A549 (cell line): Measurements from ENCODE around the gene ZNF808. TPM values are rescaled to one million over a fixed set of nuclear protein-coding genes. Genes with fewer than 3 reads are reported as not detected.
"Not testable (repeated sequence)": the region's sequence is repeated elsewhere in the genome, so short reads cannot be mapped to it uniquely, and the experiment has no call there.

ENCODE experiments used
- ATAC-seq, 2 experiments: fragments of 200-7000 bp in 1 of 2; fragments of >200 bp in 1 of 2; cut with Nextera tagmentation in 1 of 2; cut with Tn5 transposase in 1 of 2; 3 replicates each; pipeline versions ENCODE4 v1.8.0 to v1.9.1; 2018 to 2020; ENCODE audit warnings: mild to moderate bottlenecking in 1 of 2, moderate library complexity in 1 of 2
- CTCF ChIA-PET: fragments of 300-600 bp; sonication (Branson Sonifier 250); formaldehyde crosslinking; extraction: SDS; loops from one replicate; lab custom pipeline; 2021; ENCODE audit warnings: antibody characterized with exemption, inconsistent platforms; lab: Yijun Ruan, JAX
- POLR2A ChIA-PET: fragments of 350-600 bp; formaldehyde crosslinking; extraction: SDS; loops from one replicate; lab custom pipeline; 2021; ENCODE audit warnings: antibody characterized with exemption, inconsistent platforms; lab: Yijun Ruan, JAX
- DNase-seq, 2 experiments: peaks; one replicate each; pipeline versions ENCODE4 v3.0.0 to v3.0.0-alpha.2; 2011 to 2016; ENCODE audit warnings: low read depth in 1 of 2, low spot score in 1 of 2
- FAIRE-seq: peaks from 2 replicates; lab custom pipeline; 2011; peaks lifted over from hg19 to GRCh38; lab: Jason Lieb, UNC
- H3K27ac ChIP-seq, 2 experiments: fragments of >200 bp; sonication (Bioruptor Twin); formaldehyde crosslinking; 3 replicates each; pipeline ENCODE4 v1.5.1; 2016 to 2017
- H3K4me1 ChIP-seq: fragments of >200 bp; sonication (Bioruptor Twin); formaldehyde crosslinking; 3 replicates; pipeline ENCODE4 v1.6.1; 2016
- H3K4me2 ChIP-seq: fragments of >200 bp; sonication (Bioruptor Twin); formaldehyde crosslinking; 3 replicates; pipeline ENCODE4 v1.6.1; 2016
- H3K4me3 ChIP-seq: fragments of >200 bp; sonication (Bioruptor Twin); formaldehyde crosslinking; 3 replicates; pipeline ENCODE4 v1.5.1; 2016
- H3K9me3 ChIP-seq: fragments of >200 bp; sonication (Bioruptor Twin); formaldehyde crosslinking; 3 replicates; pipeline ENCODE4 v1.6.1; 2016
- CHD4 ChIP-seq: fragments of 200-600 bp; sonication (generic); IDR thresholded peaks from 2 replicates; pipeline ENCODE4 v1.6.1; 2016; ENCODE audit warnings: antibody characterized with exemption, mild to moderate bottlenecking, borderline replicate concordance
- EP300 ChIP-seq, 2 experiments: fragments of >200 bp; sonication (Bioruptor Twin); formaldehyde crosslinking; IDR thresholded peaks; 2 replicates in 1 of 2; 3 replicates in 1 of 2; pipeline ENCODE4 v1.6.1; 2016 to 2017
- FOSL2 ChIP-seq, 2 experiments: fragments of 450-650 bp in 1 of 2; fragments of >200 bp in 1 of 2; sonication (Bioruptor Twin) in 1 of 2; formaldehyde crosslinking; IDR thresholded peaks; 2 replicates each; pipeline versions ENCODE4 v1.5.0 to v1.6.1; 2016 to 2020; ENCODE audit warnings: mild to moderate bottlenecking in 1 of 2, moderate library complexity in 1 of 2
- HOXA7 ChIP-seq: fragments of 250-450 bp; sonication (Bioruptor Pico); IDR thresholded peaks from 2 replicates; pipeline ENCODE4 v1.5.0; 2020; ENCODE audit warnings: mild to moderate bottlenecking, moderate library complexity
- MYC ChIP-seq: IDR thresholded peaks from 2 replicates; pipeline ENCODE4 v1.6.1; 2012; ENCODE audit warnings: mild to moderate bottlenecking, inconsistent platforms, low read length, improper control_type of control experiment, borderline replicate concordance
- NR3C1 ChIP-seq: fragments of >200 bp; sonication (Bioruptor Twin); formaldehyde crosslinking; IDR thresholded peaks from 3 replicates; pipeline ENCODE4 v1.6.1; 2017
- POLR2A ChIP-seq: IDR thresholded peaks from 2 replicates; pipeline ENCODE4 v1.6.1; 2012; ENCODE audit warnings: mild to moderate bottlenecking, low read length
- RAD21 ChIP-seq, 2 experiments: fragments of >200 bp in 1 of 2; sonication (Bioruptor Twin) in 1 of 2; formaldehyde crosslinking in 1 of 2; IDR thresholded peaks in 1 of 2; conservative IDR thresholded peaks in 1 of 2; 2 replicates in 1 of 2; 3 replicates in 1 of 2; pipeline ENCODE4 v1.6.1; 2012 to 2018; ENCODE audit warnings: inconsistent platforms in 1 of 2
- SREBF2 ChIP-seq: fragments of 450-650 bp; IDR thresholded peaks from 2 replicates; pipeline ENCODE4 v1.6.1; 2014; ENCODE audit warnings: mild to moderate bottlenecking, moderate library complexity
- USF2 ChIP-seq: fragments of 450-650 bp; IDR thresholded peaks from 2 replicates; pipeline ENCODE4 v1.6.1; 2014; ENCODE audit warnings: antibody characterized with exemption
- ZC3H11A ChIP-seq: fragments of 450-650 bp; IDR thresholded peaks from 2 replicates; pipeline ENCODE4 v1.6.1; 2014; ENCODE audit warnings: antibody characterized with exemption, mild to moderate bottlenecking
- WGBS: methylation state at CpG from one replicate; pipeline ENCODE4 v1.1.6; 2017; ENCODE audit errors: missing lambda C conversion rate; 5-methylcytosine and 5-hydroxymethylcytosine counted together
- polyA plus RNA-seq, 4 experiments: library from polyadenylated mRNA; depleted of rRNA in 3 of 4; stranded (reverse); fragments of >200 nt; fragmentation: RNase III in 1 of 4; extraction: RNeasy Plus Mini Kit Qiagen cat#74134 plus additional on column Dnase treatment in 1 of 4; gene quantifications; 2 replicates in 3 of 4; 3 replicates in 1 of 4; pipeline ENCODE4 v1.2.3, GENCODE V29; 2011 to 2017
- TF ChIP-seq, protein P1 (sequence below): fragments of 250-450 bp; sonication (Bioruptor Pico); IDR thresholded peaks from 2 replicates; pipeline ENCODE4 v1.5.0; 2021; ENCODE audit warnings: mild to moderate bottlenecking, moderate library complexity, borderline replicate concordance
- TF ChIP-seq, protein P2 (sequence below): IDR thresholded peaks from 2 replicates; pipeline ENCODE4 v1.6.1; 2012; ENCODE audit warnings: low read depth, borderline replicate concordance
- TF ChIP-seq, protein P3 (sequence below): IDR thresholded peaks from 2 replicates; pipeline ENCODE4 v1.6.1; 2012
- TF ChIP-seq, protein P4 (sequence below): fragments of 200-600 bp; sonication (generic); IDR thresholded peaks from 2 replicates; pipeline ENCODE4 v1.6.1; 2016; ENCODE audit warnings: antibody characterized with exemption, mild to moderate bottlenecking, moderate library complexity

Gene ZNF808
- polyA plus RNA-seq, 2 of the 4 experiments (the other 2 are of a cell fraction), result 0.22 to 0.45 TPM

- H3K4me1 ChIP-seq, result no peaks in the 10 kb centered on the region
- no peak overlapping the region for H3K4me2 ChIP-seq
- ChIA-PET POLR2A (no interaction called here), CTCF (interaction anchor here (0.8 kb wide), 1 partner anchor 8 kb away, joined by 3 read pairs; no protein-coding TSS in a partner anchor)
- DNase-seq, result no peak
- H3K27ac ChIP-seq, result no peak overlapping the region
- WGBS, result 40% methylated on average over 5 of the region's 5 CpGs
- peaks cover 55% of the 10 kb centered on the region for H3K9me3 ChIP-seq
- no peak for FAIRE-seq
- TF ChIP-seq RAD21 (conservative IDR thresholded peaks at IDR 0.05 in 1 of 2, IDR thresholded peaks at IDR 0.05 in 1 of 2), result no peak
- no peak for TF ChIP-seq CHD4
- ATAC-seq, result no peak
- H3K4me3 ChIP-seq, result no peak overlapping the region
Measured at GRCh38 chr19:52533901-52534300, 6.4 kb downstream of the ZNF808 start.

GRCh38 chr19:52535385-52535770 is 7.9 kb downstream of the ZNF808 start:
- DNase-seq, FAIRE-seq, H3K4me1 ChIP-seq, ATAC-seq, H3K27ac ChIP-seq, POLR2A ChIA-PET, CTCF ChIA-PET, H3K4me2 ChIP-seq, H3K4me3 ChIP-seq: not testable (repeated sequence)
- 86% methylated on average over 15 of the region's 15 CpGs for WGBS
- peaks cover 59% of the 10 kb centered on the region for H3K9me3 ChIP-seq

DNA sequence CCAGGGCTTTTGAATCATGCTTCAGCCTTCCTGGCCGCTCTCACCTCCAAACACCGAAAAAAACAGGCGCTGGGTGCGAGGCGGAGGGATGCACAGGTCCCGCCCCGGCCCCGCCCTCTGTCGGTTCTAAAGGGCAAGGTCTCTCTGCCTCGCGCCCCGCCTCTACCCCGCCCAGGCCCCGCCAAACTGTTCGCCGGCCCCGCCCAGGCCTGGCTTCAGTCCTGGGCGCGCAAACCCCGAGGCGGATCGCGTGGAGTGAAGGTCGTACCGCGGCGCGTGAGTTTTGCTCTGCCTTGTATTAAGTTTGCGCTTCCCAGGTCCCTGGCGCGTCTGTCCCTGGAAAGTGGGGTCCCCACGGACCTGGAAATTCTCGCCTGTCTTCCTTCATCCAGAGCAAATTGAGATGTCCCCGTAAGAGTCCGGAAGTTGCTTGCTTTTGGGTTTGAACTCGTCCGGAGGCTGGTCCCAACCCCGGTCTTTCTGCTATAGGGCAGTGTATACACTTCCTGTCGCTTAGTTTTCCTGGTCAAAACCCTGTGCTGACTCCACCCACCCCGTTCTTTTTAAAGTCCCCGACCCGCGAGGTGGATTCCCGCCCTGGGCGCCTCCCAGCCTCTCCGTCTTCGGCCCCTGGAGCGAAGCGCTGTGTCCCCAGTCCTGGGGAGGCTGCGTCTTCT is 8.4 kb downstream of the ZNF808 start:
- FAIRE-seq (no peak), DNase-seq (no peak), ATAC-seq (no peak)
- H3K9me3 ChIP-seq, result peaks cover 56% of the 10 kb centered on the region
- no peak overlapping the region for H3K27ac ChIP-seq
- H3K4me1 ChIP-seq, result no peaks in the 10 kb centered on the region
- no peak overlapping the region for H3K4me2 ChIP-seq
- no peak overlapping the region for H3K4me3 ChIP-seq
- 75% methylated on average over 50 of the region's 50 CpGs for WGBS
- POLR2A ChIA-PET, result no interaction called here
- CTCF ChIA-PET, result no interaction called here
- no peak for TF ChIP-seq USF2
- TF ChIP-seq HOXA7, result no peak
- no peak for TF ChIP-seq MYC
- TF ChIP-seq, protein P1, sequence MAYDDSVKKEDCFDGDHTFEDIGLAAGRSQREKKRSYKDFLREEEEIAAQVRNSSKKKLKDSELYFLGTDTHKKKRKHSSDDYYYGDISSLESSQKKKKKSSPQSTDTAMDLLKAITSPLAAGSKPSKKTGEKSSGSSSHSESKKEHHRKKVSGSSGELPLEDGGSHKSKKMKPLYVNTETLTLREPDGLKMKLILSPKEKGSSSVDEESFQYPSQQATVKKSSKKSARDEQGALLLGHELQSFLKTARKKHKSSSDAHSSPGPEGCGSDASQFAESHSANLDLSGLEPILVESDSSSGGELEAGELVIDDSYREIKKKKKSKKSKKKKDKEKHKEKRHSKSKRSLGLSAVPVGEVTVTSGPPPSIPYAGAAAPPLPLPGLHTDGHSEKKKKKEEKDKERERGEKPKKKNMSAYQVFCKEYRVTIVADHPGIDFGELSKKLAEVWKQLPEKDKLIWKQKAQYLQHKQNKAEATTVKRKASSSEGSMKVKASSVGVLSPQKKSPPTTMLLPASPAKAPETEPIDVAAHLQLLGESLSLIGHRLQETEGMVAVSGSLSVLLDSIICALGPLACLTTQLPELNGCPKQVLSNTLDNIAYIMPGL (CRISPR knock-in tag), result no peak
- TF ChIP-seq NR3C1, result no peak
- TF ChIP-seq SREBF2, result no peak
- TF ChIP-seq POLR2A, result no peak
- no peak for TF ChIP-seq EP300 (IDR thresholded peaks at IDR 0.05)
- TF ChIP-seq, protein P2, sequence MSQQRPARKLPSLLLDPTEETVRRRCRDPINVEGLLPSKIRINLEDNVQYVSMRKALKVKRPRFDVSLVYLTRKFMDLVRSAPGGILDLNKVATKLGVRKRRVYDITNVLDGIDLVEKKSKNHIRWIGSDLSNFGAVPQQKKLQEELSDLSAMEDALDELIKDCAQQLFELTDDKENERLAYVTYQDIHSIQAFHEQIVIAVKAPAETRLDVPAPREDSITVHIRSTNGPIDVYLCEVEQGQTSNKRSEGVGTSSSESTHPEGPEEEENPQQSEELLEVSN, result no peak
- TF ChIP-seq, protein P3, sequence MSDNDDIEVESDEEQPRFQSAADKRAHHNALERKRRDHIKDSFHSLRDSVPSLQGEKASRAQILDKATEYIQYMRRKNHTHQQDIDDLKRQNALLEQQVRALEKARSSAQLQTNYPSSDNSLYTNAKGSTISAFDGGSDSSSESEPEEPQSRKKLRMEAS, result no peak
- TF ChIP-seq, protein P4, sequence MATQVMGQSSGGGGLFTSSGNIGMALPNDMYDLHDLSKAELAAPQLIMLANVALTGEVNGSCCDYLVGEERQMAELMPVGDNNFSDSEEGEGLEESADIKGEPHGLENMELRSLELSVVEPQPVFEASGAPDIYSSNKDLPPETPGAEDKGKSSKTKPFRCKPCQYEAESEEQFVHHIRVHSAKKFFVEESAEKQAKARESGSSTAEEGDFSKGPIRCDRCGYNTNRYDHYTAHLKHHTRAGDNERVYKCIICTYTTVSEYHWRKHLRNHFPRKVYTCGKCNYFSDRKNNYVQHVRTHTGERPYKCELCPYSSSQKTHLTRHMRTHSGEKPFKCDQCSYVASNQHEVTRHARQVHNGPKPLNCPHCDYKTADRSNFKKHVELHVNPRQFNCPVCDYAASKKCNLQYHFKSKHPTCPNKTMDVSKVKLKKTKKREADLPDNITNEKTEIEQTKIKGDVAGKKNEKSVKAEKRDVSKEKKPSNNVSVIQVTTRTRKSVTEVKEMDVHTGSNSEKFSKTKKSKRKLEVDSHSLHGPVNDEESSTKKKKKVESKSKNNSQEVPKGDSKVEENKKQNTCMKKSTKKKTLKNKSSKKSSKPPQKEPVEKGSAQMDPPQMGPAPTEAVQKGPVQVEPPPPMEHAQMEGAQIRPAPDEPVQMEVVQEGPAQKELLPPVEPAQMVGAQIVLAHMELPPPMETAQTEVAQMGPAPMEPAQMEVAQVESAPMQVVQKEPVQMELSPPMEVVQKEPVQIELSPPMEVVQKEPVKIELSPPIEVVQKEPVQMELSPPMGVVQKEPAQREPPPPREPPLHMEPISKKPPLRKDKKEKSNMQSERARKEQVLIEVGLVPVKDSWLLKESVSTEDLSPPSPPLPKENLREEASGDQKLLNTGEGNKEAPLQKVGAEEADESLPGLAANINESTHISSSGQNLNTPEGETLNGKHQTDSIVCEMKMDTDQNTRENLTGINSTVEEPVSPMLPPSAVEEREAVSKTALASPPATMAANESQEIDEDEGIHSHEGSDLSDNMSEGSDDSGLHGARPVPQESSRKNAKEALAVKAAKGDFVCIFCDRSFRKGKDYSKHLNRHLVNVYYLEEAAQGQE, result no peak
- TF ChIP-seq ZC3H11A, result no peak
- TF ChIP-seq FOSL2 (IDR thresholded peaks at IDR 0.05), result no peak
- no peak for TF ChIP-seq FOSL2 (CRISPR knock-in tag; IDR thresholded peaks at IDR 0.05)
